IPS-18c (cell line): ENCODE data around the gene EPS8L3.

ENCODE experiments used
- H3K4me3 ChIP-seq: 2 replicates; pipeline ENCODE4 v1.7.0; 2013; ENCODE audit warnings: low read depth, mild to moderate bottlenecking, low read length, moderate library complexity; ENCODE audit not compliant: insufficient read depth
- H3K9me3 ChIP-seq: one replicate; pipeline ENCODE4 v1.6.1; 2013; ENCODE audit warnings: mild to moderate bottlenecking, low read length, moderate library complexity; ENCODE audit not compliant: control insufficient read depth, insufficient read depth

The EPS8L3 gene

GRCh38 chr1:109730666-109731065 lies 33.1 kb downstream of the EPS8L3 start:
- peaks cover 2% of the 10 kb centered on the region for H3K9me3 ChIP-seq
- H3K4me3 ChIP-seq, result no peak overlapping the region

DNA sequence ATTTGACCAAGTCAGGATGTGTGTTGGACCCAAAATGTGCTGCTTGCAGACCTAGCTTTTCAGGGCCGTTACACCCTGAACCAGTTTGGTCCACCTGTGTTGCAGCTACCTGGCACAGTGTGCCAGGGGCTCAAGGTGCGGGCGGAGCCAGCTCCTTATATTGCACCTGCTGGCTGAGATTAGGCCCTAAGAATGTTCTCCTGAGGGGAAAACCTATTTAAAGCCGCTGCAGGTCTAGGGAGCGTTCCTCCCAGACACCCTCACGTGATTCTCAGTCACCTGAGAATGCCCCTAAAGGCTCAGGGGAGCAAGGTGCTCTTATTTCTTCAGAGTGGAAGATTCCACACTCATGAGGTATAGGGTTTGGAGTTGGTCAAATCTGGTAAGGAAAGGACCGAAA lies 34.9 kb downstream of the EPS8L3 start:
- peaks cover 4% of the 10 kb centered on the region for H3K9me3 ChIP-seq
- no peak overlapping the region for H3K4me3 ChIP-seq

DNA sequence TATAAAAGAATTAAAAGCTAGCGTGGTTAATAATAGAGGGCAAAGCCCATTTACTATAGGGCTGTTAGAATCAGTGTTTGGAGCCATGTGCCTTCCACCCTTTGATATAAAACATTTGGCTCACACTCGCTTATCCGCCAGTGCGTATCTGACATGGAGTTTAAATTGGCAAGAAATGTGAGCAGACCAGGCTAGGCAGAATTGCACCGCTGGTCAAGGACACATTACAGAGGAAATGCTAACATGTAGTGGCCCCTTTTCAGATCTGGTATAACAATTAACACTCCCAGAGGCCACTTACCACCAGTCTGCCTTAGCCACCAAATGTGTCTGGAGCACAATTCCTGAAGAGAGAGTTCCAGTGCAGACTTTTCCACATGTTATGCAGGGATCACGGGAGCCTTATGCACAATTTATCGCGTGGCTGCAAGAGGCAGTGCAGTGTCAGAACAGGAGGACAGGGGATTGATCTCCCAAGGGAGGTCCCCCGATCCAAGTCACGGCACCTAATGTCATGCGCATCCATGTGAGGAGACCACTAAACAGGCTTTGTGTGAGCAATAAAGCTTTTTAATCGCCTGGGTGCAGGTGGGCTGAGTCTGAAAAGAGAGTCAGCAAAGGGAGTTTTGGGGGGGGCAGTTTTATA lies 36.9 kb downstream of the EPS8L3 start:
- H3K4me3 ChIP-seq, result no peak overlapping the region
- H3K9me3 ChIP-seq, result peaks cover 4% of the 10 kb centered on the region

DNA sequence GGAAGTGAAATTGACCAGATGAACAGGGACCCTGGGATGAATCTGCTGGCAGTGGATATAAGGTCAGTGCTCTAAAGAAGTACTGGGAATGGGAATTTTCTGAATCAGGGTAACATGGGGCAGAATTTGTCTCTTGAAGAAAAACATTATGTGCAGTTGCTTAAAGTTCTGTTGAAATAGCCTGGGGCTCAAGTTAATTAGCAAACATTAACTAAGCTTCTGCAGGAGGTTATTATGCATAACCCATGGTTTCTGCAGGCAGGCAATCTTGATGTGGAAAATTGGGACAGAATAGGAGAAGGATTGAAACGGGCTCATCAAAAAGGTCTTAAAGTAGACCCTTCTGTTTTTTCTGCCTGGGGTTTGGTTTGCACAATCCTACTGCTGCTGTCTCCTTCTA lies 37.7 kb downstream of the EPS8L3 start:
- Histone ChIP-seq H3K4me3 (no peak overlapping the region), H3K9me3 (peaks cover 4% of the 10 kb centered on the region)

GRCh38 chr1:109725510-109725909 lies 38.2 kb downstream of the EPS8L3 start:
- H3K4me3 ChIP-seq, result no peak overlapping the region
- peaks cover 4% of the 10 kb centered on the region for H3K9me3 ChIP-seq

- peaks cover 4% of the 10 kb centered on the region for H3K9me3 ChIP-seq
- no peak overlapping the region for H3K4me3 ChIP-seq
These were observed 38.8 kb downstream of the EPS8L3 start for GRCh38 chr1:109724933-109725332.

- peaks cover 2% of the 10 kb centered on the region for H3K9me3 ChIP-seq
These were observed 40.6 kb downstream of the EPS8L3 start for GRCh38 chr1:109722908-109723691.

DNA sequence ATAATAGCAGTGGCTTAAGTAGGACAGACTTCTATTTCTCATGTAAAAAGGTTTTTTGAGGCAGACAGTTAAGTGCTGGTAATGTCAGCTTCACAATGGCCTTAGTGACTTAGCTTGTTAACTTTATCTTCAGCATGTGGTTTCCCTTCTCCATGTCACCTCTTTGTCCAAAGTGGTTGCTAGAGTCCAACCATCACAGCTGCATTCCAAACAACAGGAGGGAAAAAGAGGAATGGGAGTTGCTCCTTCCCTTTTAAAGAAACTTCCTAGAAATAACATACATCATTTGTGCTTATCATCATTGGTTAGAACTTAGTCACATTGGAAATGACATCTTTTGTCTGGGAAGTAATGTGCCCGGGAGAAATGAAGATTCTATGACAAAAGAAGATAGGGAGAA lies 41.8 kb downstream of the EPS8L3 start:
- H3K9me3 ChIP-seq, result peaks cover 2% of the 10 kb centered on the region
- H3K4me3 ChIP-seq, result no peak overlapping the region

More at GRCh38 chr1:109722908-109723691, 40.6 kb downstream of the EPS8L3 start:
- H3K4me3 ChIP-seq, result no peak overlapping the region

GRCh38 chr1:109721042-109721441 lies 42.7 kb downstream of the EPS8L3 start:
- Histone ChIP-seq H3K9me3 (peaks cover 2% of the 10 kb centered on the region), H3K4me3 (no peak overlapping the region)

GRCh38 chr1:109719337-109719837 lies 44.3 kb downstream of the EPS8L3 start:
- Histone ChIP-seq H3K9me3 (no peaks in the 10 kb centered on the region), H3K4me3 (no peak overlapping the region)

- Histone ChIP-seq H3K9me3 (no peaks in the 10 kb centered on the region), H3K4me3 (no peak overlapping the region)
These were observed 45.2 kb downstream of the EPS8L3 start for GRCh38 chr1:109718495-109718894.

DNA sequence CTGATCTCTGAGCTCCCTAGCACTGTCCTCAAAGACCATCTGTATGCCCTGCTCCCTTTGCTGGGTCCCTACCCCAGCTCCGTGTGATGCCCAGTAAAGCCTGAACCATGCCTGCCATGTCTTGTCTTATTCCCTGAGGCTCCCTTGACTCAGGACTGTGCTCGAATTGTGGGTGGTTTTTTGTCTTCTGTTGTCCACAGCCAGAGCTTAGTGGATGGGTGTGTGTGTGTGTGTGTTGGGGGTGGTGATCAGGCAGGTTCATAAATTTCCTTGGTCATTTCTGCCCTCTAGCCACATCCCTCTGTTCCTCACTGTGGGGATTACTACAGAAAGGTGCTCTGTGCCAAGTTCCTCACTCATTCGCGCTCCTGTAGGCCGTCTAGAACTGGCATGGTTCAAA lies 46.0 kb downstream of the EPS8L3 start:
- no peaks in the 10 kb centered on the region for H3K9me3 ChIP-seq
- no peak overlapping the region for H3K4me3 ChIP-seq

DNA sequence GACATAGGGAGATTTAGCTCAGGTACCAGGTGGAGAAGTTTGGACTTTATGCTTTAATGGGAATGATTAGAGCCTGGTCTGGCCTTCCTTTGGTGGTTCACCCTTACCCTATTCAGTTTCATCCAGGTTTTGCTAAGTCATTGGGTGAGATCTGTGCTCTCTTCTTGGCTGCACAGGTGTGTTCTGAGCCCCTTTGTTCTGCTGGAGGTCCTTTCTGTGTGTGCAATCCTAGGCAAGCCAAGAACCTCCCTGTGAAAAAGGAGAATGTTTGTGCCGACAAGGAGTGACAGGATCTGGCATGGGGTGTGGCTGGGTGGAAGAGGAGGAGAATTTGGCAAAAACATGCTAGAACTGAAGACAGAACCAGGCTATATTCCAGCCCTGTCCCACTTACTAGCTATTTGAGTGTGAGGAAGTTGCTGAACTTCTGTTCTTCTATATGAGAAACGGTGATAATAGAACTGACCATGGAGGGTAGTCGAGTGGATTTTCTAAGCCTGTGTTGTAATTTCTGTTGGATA lies 47.1 kb downstream of the EPS8L3 start:
- H3K9me3 ChIP-seq, result peaks cover 4% of the 10 kb centered on the region
- no peak overlapping the region for H3K4me3 ChIP-seq

- peaks cover 4% of the 10 kb centered on the region for H3K9me3 ChIP-seq
These were observed 47.6 kb downstream of the EPS8L3 start for GRCh38 chr1:109716121-109716520.

DNA sequence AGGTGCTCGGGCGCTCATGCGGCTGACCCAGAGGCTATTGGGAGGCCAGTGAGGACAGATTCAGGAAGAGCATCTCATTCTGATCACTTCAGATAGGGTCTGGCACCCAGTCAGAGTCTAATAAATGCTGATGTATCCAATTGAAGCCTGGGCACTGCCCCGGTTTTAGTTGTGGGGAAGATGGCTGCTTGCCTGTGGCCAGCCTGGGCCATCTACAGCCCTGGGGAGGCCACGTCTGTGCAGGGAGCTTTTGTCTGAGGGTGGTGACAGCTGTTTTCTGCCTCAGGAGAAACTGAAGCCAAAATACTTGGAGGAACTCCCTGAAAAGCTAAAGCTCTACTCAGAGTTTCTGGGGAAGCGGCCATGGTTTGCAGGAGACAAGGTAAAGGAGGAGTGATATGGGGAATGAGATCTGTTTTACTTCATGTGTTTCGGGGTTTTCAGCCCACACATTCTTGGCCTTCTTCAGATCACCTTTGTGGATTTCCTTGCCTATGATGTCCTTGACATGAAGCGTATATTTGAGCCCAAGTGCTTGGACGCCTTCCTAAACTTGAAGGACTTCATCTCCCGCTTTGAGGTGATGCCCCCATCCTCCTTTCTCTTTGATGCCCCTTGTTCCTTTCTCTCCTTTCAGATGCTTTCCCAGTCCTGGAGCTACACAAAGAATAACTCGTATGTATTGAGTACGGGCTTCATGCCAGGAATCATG lies 48.9 kb downstream of the EPS8L3 start:
- H3K4me3 ChIP-seq, result no peak overlapping the region
- H3K9me3 ChIP-seq, result peaks cover 4% of the 10 kb centered on the region

More at GRCh38 chr1:109716121-109716520, 47.6 kb downstream of the EPS8L3 start:
- H3K4me3 ChIP-seq, result no peak overlapping the region

- H3K4me3 ChIP-seq, result no peak overlapping the region
These were observed 50.1 kb downstream of the EPS8L3 start for GRCh38 chr1:109713636-109714035.

DNA sequence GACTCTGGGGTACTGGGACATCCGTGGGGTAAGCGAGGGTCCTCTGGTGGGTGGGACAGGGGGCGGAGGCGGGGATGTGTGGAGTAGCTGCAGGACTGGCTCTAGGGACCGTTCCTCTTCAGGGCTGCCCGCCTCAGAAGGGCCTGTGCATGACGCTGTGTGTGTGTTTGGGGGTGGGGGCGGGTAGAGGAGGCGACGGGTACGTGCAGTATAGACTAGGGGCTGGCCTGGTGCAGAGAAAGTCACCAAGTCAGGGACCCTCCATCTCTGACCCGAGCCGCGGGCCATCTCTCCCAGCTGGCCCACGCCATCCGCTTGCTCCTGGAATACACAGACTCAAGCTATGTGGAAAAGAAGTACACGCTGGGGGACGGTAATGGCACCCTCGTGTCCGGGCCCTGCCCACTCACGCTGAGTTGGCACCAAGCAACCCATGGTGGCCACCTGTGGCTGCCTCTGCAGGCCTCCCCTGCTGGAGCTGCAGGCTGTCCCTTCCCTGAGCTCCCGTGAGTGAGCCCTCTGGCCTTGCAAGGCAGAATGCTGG lies 51.3 kb downstream of the EPS8L3 start:
- peaks cover 9% of the 10 kb centered on the region for H3K9me3 ChIP-seq
- H3K4me3 ChIP-seq, result no peak overlapping the region

More at GRCh38 chr1:109713636-109714035, 50.1 kb downstream of the EPS8L3 start:
- peaks cover 9% of the 10 kb centered on the region for H3K9me3 ChIP-seq
